Activated CD4-positive, alpha-beta T cell treated with anti-CD3 and anti-CD28 coated beads for 36 hours (primary cell): ENCODE data around the gene ST14. TPM values are rescaled to one million over a fixed set of nuclear protein-coding genes. Genes with fewer than 3 reads are reported as not detected.

ENCODE experiments used
- ATAC-seq: fragments of 200-7000 bp; cut with Tn5 transposase; one replicate; pipeline ENCODE4 v1.10.0; 2021; ENCODE audit warnings: mild to moderate bottlenecking, moderate library complexity
- CTCF ChIA-PET: fragments of 350-600 bp; sonication (Branson Sonifier 250); formaldehyde crosslinking; loops from one replicate; lab custom pipeline; 2021; ENCODE audit warnings: antibody characterized with exemption; lab: Charles Lee
- POLR2A ChIA-PET: fragments of 350-600 bp; sonication (Branson Sonifier 250); formaldehyde crosslinking; loops from one replicate; lab custom pipeline; 2021; ENCODE audit warnings: antibody characterized with exemption, inconsistent platforms; lab: Charles Lee
- DNase-seq: peaks from one replicate; pipeline ENCODE4 v3.0.0-alpha.2; 2020
- H3K27ac Mint-ChIP-seq: one replicate; pipeline ENCODE4 v1.8.0; 2021; ENCODE audit warnings: mixed read lengths
- H3K27me3 Mint-ChIP-seq: one replicate; pipeline ENCODE4 v1.8.0; 2021; ENCODE audit warnings: mixed read lengths
- H3K36me3 Mint-ChIP-seq: one replicate; pipeline ENCODE4 v1.8.0; 2021; ENCODE audit warnings: low read depth, mixed read lengths
- H3K4me1 Mint-ChIP-seq: one replicate; pipeline ENCODE4 v1.8.0; 2021; ENCODE audit warnings: mixed read lengths
- H3K4me3 Mint-ChIP-seq: one replicate; pipeline ENCODE4 v1.8.0; 2021; ENCODE audit warnings: mild to moderate bottlenecking, moderate library complexity, mixed read lengths
- H3K9me3 Mint-ChIP-seq: one replicate; pipeline ENCODE4 v1.8.0; 2021; ENCODE audit warnings: low read depth, mixed read lengths
- intact Hi-C, 2 experiments: fragments of 100-400 bp; cut with DNase I in 1 of 2; cut with micrococcal nuclease in 1 of 2; formaldehyde crosslinking; loops; one replicate each; pipeline versions ENCODE4 v1.14.2 to v1.15.1; 2022 to 2024; cut with DNase I, micrococcal nuclease
- total RNA-seq, 2 experiments: library from RNA; stranded (reverse); gene quantifications; one replicate each; pipeline ENCODE4 v1.2.3, GENCODE V29; 2021

The ST14 gene
- total RNA-seq, 2 experiments from 2014 or later, result not detected

- H3K9me3 Mint-ChIP-seq, result no peaks in the 10 kb centered on the region
- peaks cover 10% of the 10 kb centered on the region for H3K4me1 Mint-ChIP-seq
- ATAC-seq, result no peak
- intact Hi-C loops, result no loop called here
- no peak overlapping the region for H3K27ac Mint-ChIP-seq
- no peak overlapping the region for H3K4me3 Mint-ChIP-seq
- no peaks in the 10 kb centered on the region for H3K27me3 Mint-ChIP-seq
- DNase-seq, result no peak
- POLR2A ChIA-PET, result no interaction called here
- no peaks in the 10 kb centered on the region for H3K36me3 Mint-ChIP-seq
- CTCF ChIA-PET, result interaction anchor here (0.6 kb wide), 1 partner anchor 274 kb away, joined by 3 read pairs; no protein-coding TSS in a partner anchor
Measured at GRCh38 chr11:130148796-130149326, 10.7 kb upstream of the ST14 start.

DNA sequence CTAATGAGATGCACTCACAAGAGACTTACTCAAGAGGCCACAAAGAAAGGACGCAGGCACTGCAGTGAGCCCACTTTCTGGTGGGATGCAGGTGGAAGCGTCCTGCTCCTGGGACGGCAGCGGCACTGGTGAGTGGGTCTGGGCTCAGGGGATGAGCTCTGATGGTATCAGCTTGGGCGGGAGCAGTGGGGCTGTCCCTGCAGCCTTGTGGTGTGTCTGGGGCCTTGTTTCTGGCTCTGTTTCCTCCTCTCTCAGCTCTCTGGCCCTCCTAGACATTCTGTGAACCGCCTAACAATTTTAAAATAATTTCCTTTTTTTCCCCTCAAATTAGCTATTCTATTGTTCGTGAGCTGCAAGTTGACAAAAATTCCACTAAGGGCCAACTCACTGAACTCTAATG lies 8.8 kb upstream of the ST14 start:
- CTCF ChIA-PET, result interaction anchor here (0.6 to 1.8 kb wide), 5 partner anchors 19 to 228 kb away, joined by 3 to 6 read pairs (median 3); no protein-coding TSS in a partner anchor
- intact Hi-C loops, result no loop called here
- ATAC-seq, result no peak

GRCh38 chr11:130151196-130151595 lies 8.4 kb upstream of the ST14 start:
- CTCF ChIA-PET, result interaction anchor here (0.6 to 1.8 kb wide), 6 partner anchors 19 to 778 kb away, joined by 3 to 6 read pairs (median 3); no protein-coding TSS in a partner anchor
- H3K4me1 Mint-ChIP-seq, result peaks cover 8% of the 10 kb centered on the region
- POLR2A ChIA-PET, result no interaction called here
- no peaks in the 10 kb centered on the region for H3K27me3 Mint-ChIP-seq
- H3K27ac Mint-ChIP-seq, result no peak overlapping the region
- H3K4me3 Mint-ChIP-seq, result no peak overlapping the region
- no peaks in the 10 kb centered on the region for H3K9me3 Mint-ChIP-seq
- H3K36me3 Mint-ChIP-seq, result no peaks in the 10 kb centered on the region
- intact Hi-C loops, result no loop called here
- ATAC-seq, result no peak
- no peak for DNase-seq

More for the DNA sequence above, 8.8 kb upstream of the ST14 start:
- Mint-ChIP-seq H3K4me1 (peaks cover 10% of the 10 kb centered on the region), H3K4me3 (no peak overlapping the region), H3K27me3 (no peaks in the 10 kb centered on the region), H3K36me3 (no peaks in the 10 kb centered on the region), H3K27ac (no peak overlapping the region), H3K9me3 (no peaks in the 10 kb centered on the region)
- DNase-seq, result no peak
- POLR2A ChIA-PET, result no interaction called here

GRCh38 chr11:130156108-130157022 lies 3.2 kb upstream of the ST14 start:
- ATAC-seq, result no peak
- H3K27me3 Mint-ChIP-seq, result peaks cover 28% of the 10 kb centered on the region
- intact Hi-C loops, result no loop called here
- no peak overlapping the region for H3K27ac Mint-ChIP-seq
- no peaks in the 10 kb centered on the region for H3K36me3 Mint-ChIP-seq
- ChIA-PET POLR2A (no interaction called here), CTCF (interaction anchor here (1.2 kb wide), 1 partner anchor 8 kb away, joined by 5 read pairs; no protein-coding TSS in a partner anchor)
- no peak overlapping the region for H3K4me3 Mint-ChIP-seq
- H3K9me3 Mint-ChIP-seq, result no peaks in the 10 kb centered on the region
- peaks cover 8% of the 10 kb centered on the region for H3K4me1 Mint-ChIP-seq
- no peak for DNase-seq

DNA sequence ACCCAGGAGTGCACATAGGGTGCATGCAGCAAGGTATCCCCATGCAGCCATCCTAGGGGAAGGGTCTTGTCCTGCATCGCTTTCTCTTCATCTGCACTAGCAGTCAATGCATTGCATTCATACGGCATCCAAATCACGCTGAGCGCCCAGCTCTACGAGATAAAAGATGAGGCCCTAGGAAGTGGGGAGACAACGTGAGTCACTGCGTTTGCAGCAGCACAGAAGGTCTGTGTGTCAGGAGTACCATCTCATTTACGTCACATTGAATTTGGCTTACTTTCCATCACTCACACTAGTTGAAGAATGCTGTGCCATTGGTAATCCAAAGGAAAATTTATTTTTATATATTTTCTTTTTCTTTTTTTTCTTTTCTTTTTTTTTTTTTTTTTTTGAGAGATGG lies 2.5 kb upstream of the ST14 start:
- intact Hi-C loops, result no loop called here
- peaks cover 8% of the 10 kb centered on the region for H3K4me1 Mint-ChIP-seq
- CTCF ChIA-PET, result no interaction called here
- H3K9me3 Mint-ChIP-seq, result no peaks in the 10 kb centered on the region
- H3K4me3 Mint-ChIP-seq, result no peak overlapping the region
- DNase-seq (no peak), ATAC-seq (no peak)
- POLR2A ChIA-PET, result no interaction called here
- H3K36me3 Mint-ChIP-seq, result no peaks in the 10 kb centered on the region
- peaks cover 33% of the 10 kb centered on the region for H3K27me3 Mint-ChIP-seq
- H3K27ac Mint-ChIP-seq, result no peak overlapping the region

GRCh38 chr11:130157840-130158239 lies 1.7 kb upstream of the ST14 start:
- ChIA-PET POLR2A (no interaction called here), CTCF (interaction anchor here (0.6 to 0.8 kb wide), 2 partner anchors 21 to 156 kb away, joined by 3 read pairs; no protein-coding TSS in a partner anchor)
- H3K9me3 Mint-ChIP-seq, result no peaks in the 10 kb centered on the region
- no peaks in the 10 kb centered on the region for H3K36me3 Mint-ChIP-seq
- ATAC-seq (no peak), DNase-seq (no peak)
- peaks cover 38% of the 10 kb centered on the region for H3K27me3 Mint-ChIP-seq
- no peak overlapping the region for H3K27ac Mint-ChIP-seq
- intact Hi-C loops, result no loop called here
- H3K4me1 Mint-ChIP-seq, result peaks cover 8% of the 10 kb centered on the region
- H3K4me3 Mint-ChIP-seq, result no peak overlapping the region

DNA sequence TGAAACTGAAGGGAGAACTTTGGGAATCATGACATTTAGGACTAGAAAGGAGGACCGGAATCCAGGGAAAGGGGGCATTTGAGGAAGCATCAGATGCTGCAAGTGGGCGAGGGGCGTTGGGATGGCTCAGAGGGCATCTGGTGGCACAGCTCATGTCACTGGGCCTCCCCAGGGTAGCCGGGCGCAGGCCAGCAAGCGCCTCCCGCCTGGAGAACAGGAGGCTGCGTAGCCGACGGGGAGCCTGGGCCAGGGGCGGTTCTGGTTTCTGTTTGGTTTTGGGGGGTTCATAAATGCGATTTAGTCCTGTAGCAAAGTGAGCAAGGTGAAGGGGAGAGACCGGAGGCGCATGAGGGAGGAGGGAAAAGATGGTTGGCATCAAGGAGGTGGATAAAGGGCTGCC lies 443 bp upstream of the ST14 start:
- CTCF ChIA-PET, result no interaction called here
- no peak for ATAC-seq
- peaks cover 8% of the 10 kb centered on the region for H3K4me1 Mint-ChIP-seq
- DNase-seq, result no peak
- H3K36me3 Mint-ChIP-seq, result no peaks in the 10 kb centered on the region
- H3K9me3 Mint-ChIP-seq, result no peaks in the 10 kb centered on the region
- H3K27ac Mint-ChIP-seq, result no peak overlapping the region
- peaks cover 43% of the 10 kb centered on the region for H3K27me3 Mint-ChIP-seq
- no peak overlapping the region for H3K4me3 Mint-ChIP-seq
- POLR2A ChIA-PET, result no interaction called here
- intact Hi-C loops, result no loop called here

- peaks cover 8% of the 10 kb centered on the region for H3K4me1 Mint-ChIP-seq
- H3K27ac Mint-ChIP-seq, result no peak overlapping the region
- peaks cover 50% of the 10 kb centered on the region for H3K27me3 Mint-ChIP-seq
- ChIA-PET POLR2A (no interaction called here), CTCF (no interaction called here)
- DNase-seq (no peak), ATAC-seq (no peak)
- no peaks in the 10 kb centered on the region for H3K9me3 Mint-ChIP-seq
- H3K36me3 Mint-ChIP-seq, result no peaks in the 10 kb centered on the region
- intact Hi-C loops, result no loop called here
- peak overlapping the region; percentile 13 for H3K4me3 Mint-ChIP-seq
Measured at GRCh38 chr11:130160498-130161155, 1.0 kb downstream of the ST14 start.

DNA sequence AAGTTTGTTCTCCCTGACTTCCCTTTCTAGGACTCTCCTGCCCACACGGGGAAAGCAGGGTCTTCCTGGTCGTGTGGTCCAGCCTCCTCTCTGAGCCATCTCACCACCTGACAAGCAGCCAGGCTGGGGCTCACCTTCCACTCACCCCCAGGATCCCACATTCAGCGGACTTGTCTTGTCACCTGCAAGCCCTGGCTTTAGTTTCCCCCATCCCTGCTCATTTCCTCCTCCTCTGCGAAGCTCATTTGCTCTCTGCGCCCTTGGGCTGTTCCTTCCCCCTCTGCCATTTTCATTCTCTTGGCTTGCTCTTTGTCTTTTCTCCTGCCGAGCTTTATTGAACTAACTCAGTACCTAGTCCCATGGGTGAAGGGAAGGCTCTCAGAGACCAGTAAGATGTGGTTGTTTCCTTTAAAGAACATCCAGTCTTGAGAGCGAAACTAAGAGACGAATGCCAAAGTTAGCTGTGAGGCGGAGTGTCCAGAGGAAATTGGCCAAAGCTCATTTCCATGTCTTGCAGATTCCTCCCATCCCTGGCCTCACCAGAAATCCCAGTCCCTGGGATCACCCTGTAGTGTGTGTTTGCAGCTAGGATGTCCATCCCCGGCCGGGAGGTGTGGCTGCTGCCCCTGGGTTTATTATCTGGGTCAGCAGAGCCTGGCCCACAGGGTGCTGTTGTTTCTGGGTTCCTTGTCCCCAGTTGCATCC lies 2.0 kb downstream of the ST14 start:
- POLR2A ChIA-PET, result no interaction called here

GRCh38 chr11:130162733-130163132 lies 3.2 kb downstream of the ST14 start:
- Mint-ChIP-seq H3K36me3 (no peaks in the 10 kb centered on the region), H3K4me3 (no peak overlapping the region), H3K27ac (no peak overlapping the region), H3K9me3 (no peaks in the 10 kb centered on the region), H3K4me1 (peaks cover 8% of the 10 kb centered on the region), H3K27me3 (peaks cover 52% of the 10 kb centered on the region)
- CTCF ChIA-PET, result interaction anchor here (0.6 to 1.2 kb wide), 2 partner anchors 151 to 277 kb away, joined by 3 read pairs; no protein-coding TSS in a partner anchor
- POLR2A ChIA-PET, result no interaction called here
- DNase-seq, result peak; percentile 19
- intact Hi-C loops, result no loop called here
- ATAC-seq, result peak; percentile 56

More for the DNA sequence above, 2.0 kb downstream of the ST14 start:
- ATAC-seq (no peak), DNase-seq (no peak)
- intact Hi-C loops, result no loop called here
- H3K4me3 Mint-ChIP-seq, result no peak overlapping the region
- CTCF ChIA-PET, result no interaction called here
- H3K27ac Mint-ChIP-seq, result no peak overlapping the region
- H3K27me3 Mint-ChIP-seq, result peaks cover 53% of the 10 kb centered on the region
- peaks cover 8% of the 10 kb centered on the region for H3K4me1 Mint-ChIP-seq
- no peaks in the 10 kb centered on the region for H3K36me3 Mint-ChIP-seq
- no peaks in the 10 kb centered on the region for H3K9me3 Mint-ChIP-seq
